Panc1 (cell line): ENCODE data around the gene LRP2. TPM values are rescaled to one million over a fixed set of nuclear protein-coding genes. Genes with fewer than 3 reads are reported as not detected.

Experiments used
- ATAC-seq: fragments of 200-7000 bp; cut with Tn5 transposase; 2 replicates; pipeline ENCODE4 v1.9.1; 2020; ENCODE audit warnings: mild to moderate bottlenecking, moderate library complexity
- BruUV-seq: library from RNA; stranded (reverse); fragments of 400-500 nt; replicated peaks from 2 replicates; lab custom pipeline; 2021; lab: Mats Ljungman, UMichigan
- CTCF ChIA-PET: fragments of 300-600 bp; sonication (Branson Sonifier 250); formaldehyde crosslinking; loops from one replicate; lab custom pipeline; 2022; ENCODE audit warnings: antibody characterized with exemption; lab: Charles Lee
- POLR2A ChIA-PET: fragments of 300-600 bp; sonication (Branson Sonifier 250); formaldehyde crosslinking; loops from one replicate; lab custom pipeline; 2022; ENCODE audit warnings: antibody characterized with exemption; lab: Charles Lee
- DNase-seq: peaks from one replicate; pipeline ENCODE4 v3.0.0-alpha.2; 2010; ENCODE audit warnings: low read depth, low spot score
- H3K27ac ChIP-seq: 2 replicates; pipeline ENCODE4 v1.5.1; 2011; ENCODE audit warnings: mild to moderate bottlenecking, low read length, inconsistent platforms
- H3K27me3 ChIP-seq: fragments of 200-500 bp; sonication (Bioruptor generic); 2 replicates; pipeline ENCODE4 v1.6.0; 2014; ENCODE audit warnings: low read length, inconsistent platforms; ENCODE audit not compliant: control insufficient read depth, insufficient read depth
- H3K36me3 ChIP-seq: fragments of 200-500 bp; sonication (Bioruptor generic); 2 replicates; pipeline ENCODE4 v1.5.1; 2014; ENCODE audit warnings: inconsistent platforms, mild to moderate bottlenecking, low read length, moderate library complexity; ENCODE audit not compliant: control insufficient read depth, insufficient read depth
- H3K4me1 ChIP-seq: 2 replicates; pipeline ENCODE4 v1.5.1; 2011; ENCODE audit warnings: inconsistent platforms, mild to moderate bottlenecking, low read length, moderate library complexity; ENCODE audit not compliant: control insufficient read depth, insufficient read depth
- H3K4me3 ChIP-seq, 2 experiments: 2 replicates each; pipeline ENCODE4 v1.5.1; 2011 to 2012; ENCODE audit warnings: low read depth in 2 of 2, low read length in 2 of 2, mild to moderate bottlenecking in 2 of 2, inconsistent platforms in 1 of 2, moderate library complexity in 1 of 2
- H3K9me3 ChIP-seq: fragments of 200-500 bp; sonication (Bioruptor generic); 2 replicates; pipeline ENCODE4 v1.5.1; 2014; ENCODE audit warnings: low read depth, mild to moderate bottlenecking, inconsistent platforms, low read length, moderate library complexity; ENCODE audit not compliant: control insufficient read depth, insufficient read depth
- CTCF ChIP-seq: fragments of 450-650 bp; IDR thresholded peaks from 2 replicates; pipeline ENCODE4 v1.5.1; 2017; ENCODE audit warnings: mild to moderate bottlenecking
- POLR2AphosphoS5 ChIP-seq: IDR thresholded peaks from 2 replicates; pipeline ENCODE4 v1.6.1; 2012; ENCODE audit warnings: mild to moderate bottlenecking, low read depth, low read length, moderate library complexity
- SIN3A ChIP-seq: IDR thresholded peaks from 2 replicates; pipeline ENCODE4 v1.6.1; 2012; ENCODE audit warnings: low read depth, mild to moderate bottlenecking, low read length, moderate library complexity, borderline replicate concordance; ENCODE audit not compliant: insufficient read depth
- TCF7L2 ChIP-seq: IDR thresholded peaks from 2 replicates; pipeline ENCODE4 v1.6.1; 2011; ENCODE audit warnings: mild to moderate bottlenecking, low read depth, low read length, inconsistent platforms
- in situ Hi-C: cut with HindIII; loops from 2 replicates; pipeline ENCODE4 v1.10.0; 2016; ENCODE audit warnings: low sequenced_read_pairs, low pct_unique_long_range_greater_than_20kb
- intact Hi-C: fragments of 100-400 bp; cut with micrococcal nuclease; formaldehyde crosslinking; loops from one replicate; pipeline ENCODE4 v1.10.0; 2022; ENCODE audit not compliant: unreplicated experiment
- total RNA-seq: library from RNA; stranded (reverse); gene quantifications from one replicate; pipeline ENCODE4 v1.2.1, GENCODE V29; 2021; ENCODE audit not compliant: unreplicated experiment
- TF ChIP-seq, protein P1 (sequence below), 2 experiments: IDR thresholded peaks; 2 replicates each; pipeline ENCODE4 v1.6.1; 2011 to 2012; ENCODE audit warnings: low read depth in 2 of 2, control low read depth in 1 of 2, low read length in 1 of 2, mild to moderate bottlenecking in 1 of 2, moderate library complexity in 1 of 2; ENCODE audit not compliant: insufficient read depth in 1 of 2

The LRP2 gene
- total RNA-seq, 1 experiment from 2014 or later = 0.10 TPM

- ChIA-PET CTCF (no interaction called here), POLR2A (no interaction called here)
- Histone ChIP-seq H3K27me3 (peaks cover 8% of the 10 kb centered on the region), H3K27ac (no peak overlapping the region), H3K9me3 (no peaks in the 10 kb centered on the region), H3K4me3 (no peak overlapping the region), H3K4me1 (no peaks in the 10 kb centered on the region), H3K36me3 (no peaks in the 10 kb centered on the region)
- ATAC-seq (no peak), DNase-seq (no peak)
- BruUV-seq = no TSS peak
- intact Hi-C loops = no loop called here
- TF ChIP-seq SIN3A = no peak
- TF ChIP-seq CTCF = no peak
- TF ChIP-seq, protein P1, sequence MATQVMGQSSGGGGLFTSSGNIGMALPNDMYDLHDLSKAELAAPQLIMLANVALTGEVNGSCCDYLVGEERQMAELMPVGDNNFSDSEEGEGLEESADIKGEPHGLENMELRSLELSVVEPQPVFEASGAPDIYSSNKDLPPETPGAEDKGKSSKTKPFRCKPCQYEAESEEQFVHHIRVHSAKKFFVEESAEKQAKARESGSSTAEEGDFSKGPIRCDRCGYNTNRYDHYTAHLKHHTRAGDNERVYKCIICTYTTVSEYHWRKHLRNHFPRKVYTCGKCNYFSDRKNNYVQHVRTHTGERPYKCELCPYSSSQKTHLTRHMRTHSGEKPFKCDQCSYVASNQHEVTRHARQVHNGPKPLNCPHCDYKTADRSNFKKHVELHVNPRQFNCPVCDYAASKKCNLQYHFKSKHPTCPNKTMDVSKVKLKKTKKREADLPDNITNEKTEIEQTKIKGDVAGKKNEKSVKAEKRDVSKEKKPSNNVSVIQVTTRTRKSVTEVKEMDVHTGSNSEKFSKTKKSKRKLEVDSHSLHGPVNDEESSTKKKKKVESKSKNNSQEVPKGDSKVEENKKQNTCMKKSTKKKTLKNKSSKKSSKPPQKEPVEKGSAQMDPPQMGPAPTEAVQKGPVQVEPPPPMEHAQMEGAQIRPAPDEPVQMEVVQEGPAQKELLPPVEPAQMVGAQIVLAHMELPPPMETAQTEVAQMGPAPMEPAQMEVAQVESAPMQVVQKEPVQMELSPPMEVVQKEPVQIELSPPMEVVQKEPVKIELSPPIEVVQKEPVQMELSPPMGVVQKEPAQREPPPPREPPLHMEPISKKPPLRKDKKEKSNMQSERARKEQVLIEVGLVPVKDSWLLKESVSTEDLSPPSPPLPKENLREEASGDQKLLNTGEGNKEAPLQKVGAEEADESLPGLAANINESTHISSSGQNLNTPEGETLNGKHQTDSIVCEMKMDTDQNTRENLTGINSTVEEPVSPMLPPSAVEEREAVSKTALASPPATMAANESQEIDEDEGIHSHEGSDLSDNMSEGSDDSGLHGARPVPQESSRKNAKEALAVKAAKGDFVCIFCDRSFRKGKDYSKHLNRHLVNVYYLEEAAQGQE (IDR thresholded peaks at IDR 0.05; ENCODE audit: insufficient read depth in 1 of 2, low read depth in 2 of 2, low read length in 1 of 2) = no peak
- no peak for TF ChIP-seq TCF7L2
- TF ChIP-seq POLR2AphosphoS5 = no peak
- in situ Hi-C loops = no loop called here
These were observed 22.5 kb upstream of the LRP2 start for GRCh38 chr2:169384816-169385215.

GRCh38 chr2:169372561-169372960, 10.2 kb upstream of the LRP2 start:
- H3K27me3 ChIP-seq = peaks cover 7% of the 10 kb centered on the region; the same call in 1 of the 2 replicates
- H3K27ac ChIP-seq = no peak overlapping the region
- ATAC-seq = no peak
- H3K9me3 ChIP-seq = no peaks in the 10 kb centered on the region
- intact Hi-C loops = no loop called here
- no peaks in the 10 kb centered on the region for H3K36me3 ChIP-seq
- ChIA-PET POLR2A (no interaction called here), CTCF (no interaction called here)
- H3K4me1 ChIP-seq = no peaks in the 10 kb centered on the region
- no peak overlapping the region for H3K4me3 ChIP-seq
- in situ Hi-C loops = no loop called here
- TF ChIP-seq, protein P1 (IDR thresholded peaks at IDR 0.05; ENCODE audit: insufficient read depth in 1 of 2, low read depth in 2 of 2, low read length in 1 of 2) = no peak
- TF ChIP-seq TCF7L2 (no peak), SIN3A (no peak), CTCF (no peak), POLR2AphosphoS5 (no peak)
- no peak for DNase-seq
- BruUV-seq = no TSS peak
